Measurements from ENCODE around the gene LINGO3.

Gene LINGO3

DNA sequence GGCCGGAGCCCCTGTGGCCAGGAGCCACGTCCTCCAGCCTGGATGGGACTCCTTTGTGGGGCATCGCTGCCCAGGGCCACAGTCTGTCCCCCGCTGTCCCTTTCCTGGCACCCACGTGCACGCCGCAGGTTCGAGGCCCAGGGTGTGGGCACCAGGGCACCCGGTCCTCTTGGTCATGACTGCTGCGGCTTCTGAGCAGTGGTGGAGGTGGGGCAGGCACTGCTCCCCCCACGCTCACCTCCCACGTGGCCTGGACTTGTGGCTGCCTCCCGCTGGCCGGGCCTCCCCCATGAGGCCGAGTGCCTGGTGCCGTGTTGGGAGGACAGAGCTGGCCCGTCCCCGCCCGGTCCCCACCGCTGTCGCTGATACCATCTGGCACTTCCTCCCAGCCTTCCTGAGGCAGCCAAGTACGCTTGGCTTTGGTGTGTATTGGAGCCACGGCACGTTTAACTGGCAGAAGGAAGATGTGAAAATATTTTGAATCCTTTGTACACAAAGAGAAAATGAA lies 33.3 kb upstream of the LINGO3 start:
- Histone ChIP-seq H3K27ac (no peak overlapping the region), H3K27me3 (replicated peaks) (no peaks in the 10 kb centered on the region), H3K4me3 (ENCODE audit: low read depth, low read length) (no peak overlapping the region), H3K36me3 (replicated peaks) (peaks cover 12% of the 10 kb centered on the region)
- TF ChIP-seq, protein P1, sequence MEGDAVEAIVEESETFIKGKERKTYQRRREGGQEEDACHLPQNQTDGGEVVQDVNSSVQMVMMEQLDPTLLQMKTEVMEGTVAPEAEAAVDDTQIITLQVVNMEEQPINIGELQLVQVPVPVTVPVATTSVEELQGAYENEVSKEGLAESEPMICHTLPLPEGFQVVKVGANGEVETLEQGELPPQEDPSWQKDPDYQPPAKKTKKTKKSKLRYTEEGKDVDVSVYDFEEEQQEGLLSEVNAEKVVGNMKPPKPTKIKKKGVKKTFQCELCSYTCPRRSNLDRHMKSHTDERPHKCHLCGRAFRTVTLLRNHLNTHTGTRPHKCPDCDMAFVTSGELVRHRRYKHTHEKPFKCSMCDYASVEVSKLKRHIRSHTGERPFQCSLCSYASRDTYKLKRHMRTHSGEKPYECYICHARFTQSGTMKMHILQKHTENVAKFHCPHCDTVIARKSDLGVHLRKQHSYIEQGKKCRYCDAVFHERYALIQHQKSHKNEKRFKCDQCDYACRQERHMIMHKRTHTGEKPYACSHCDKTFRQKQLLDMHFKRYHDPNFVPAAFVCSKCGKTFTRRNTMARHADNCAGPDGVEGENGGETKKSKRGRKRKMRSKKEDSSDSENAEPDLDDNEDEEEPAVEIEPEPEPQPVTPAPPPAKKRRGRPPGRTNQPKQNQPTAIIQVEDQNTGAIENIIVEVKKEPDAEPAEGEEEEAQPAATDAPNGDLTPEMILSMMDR (IDR thresholded peaks at IDR 0.05; ENCODE audit: low read depth, low read length, missing control alignments), result no peak
- no peak for DNase-seq
- in situ Hi-C loops (cut with HindIII; ENCODE audit: low pct_ligation_motif_present, low sequenced_read_pairs), result no loop called here

DNA sequence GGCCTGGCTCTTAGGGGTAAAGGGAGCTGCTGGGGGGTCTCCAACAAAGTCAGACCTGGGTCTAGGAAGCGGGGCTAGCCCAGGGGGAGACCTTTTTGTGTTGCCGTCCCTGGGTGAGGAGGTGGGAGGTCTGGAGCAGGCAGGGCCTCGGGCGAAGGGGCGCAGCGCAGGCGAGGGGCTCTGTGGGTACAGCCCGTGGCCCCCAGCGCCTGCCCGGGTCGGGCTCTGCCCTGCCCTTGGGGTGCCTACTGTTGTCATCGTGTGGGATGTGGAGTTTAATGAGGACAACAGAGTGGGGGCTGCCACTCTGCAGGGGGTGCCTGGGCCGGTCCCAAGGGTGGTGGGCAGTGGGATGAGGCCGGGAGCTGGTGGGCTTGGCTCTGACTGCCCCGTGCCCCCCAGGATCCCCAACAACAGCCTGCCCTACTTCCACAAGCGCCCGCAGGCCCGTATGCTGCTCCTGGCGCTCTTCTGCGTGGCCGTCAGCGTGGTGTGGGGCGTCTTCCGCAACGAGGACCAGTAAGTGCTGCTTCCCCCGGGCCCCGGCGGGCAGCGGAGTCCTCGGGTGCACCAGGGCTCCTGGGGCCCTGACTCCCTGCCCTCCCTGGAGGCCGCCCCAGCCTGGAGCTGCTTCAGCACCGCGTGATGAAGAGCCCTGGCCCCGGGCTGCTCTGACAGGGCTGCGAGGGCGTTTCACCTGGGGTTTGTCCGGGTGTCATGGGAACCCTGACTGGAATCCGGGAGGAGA lies 32.7 kb upstream of the LINGO3 start:
- DNase-seq, result no peak
- peaks cover 12% of the 10 kb centered on the region for H3K36me3 ChIP-seq (replicated peaks)
- H3K4me3 ChIP-seq (ENCODE audit: low read depth, low read length), result no peak overlapping the region

DNA sequence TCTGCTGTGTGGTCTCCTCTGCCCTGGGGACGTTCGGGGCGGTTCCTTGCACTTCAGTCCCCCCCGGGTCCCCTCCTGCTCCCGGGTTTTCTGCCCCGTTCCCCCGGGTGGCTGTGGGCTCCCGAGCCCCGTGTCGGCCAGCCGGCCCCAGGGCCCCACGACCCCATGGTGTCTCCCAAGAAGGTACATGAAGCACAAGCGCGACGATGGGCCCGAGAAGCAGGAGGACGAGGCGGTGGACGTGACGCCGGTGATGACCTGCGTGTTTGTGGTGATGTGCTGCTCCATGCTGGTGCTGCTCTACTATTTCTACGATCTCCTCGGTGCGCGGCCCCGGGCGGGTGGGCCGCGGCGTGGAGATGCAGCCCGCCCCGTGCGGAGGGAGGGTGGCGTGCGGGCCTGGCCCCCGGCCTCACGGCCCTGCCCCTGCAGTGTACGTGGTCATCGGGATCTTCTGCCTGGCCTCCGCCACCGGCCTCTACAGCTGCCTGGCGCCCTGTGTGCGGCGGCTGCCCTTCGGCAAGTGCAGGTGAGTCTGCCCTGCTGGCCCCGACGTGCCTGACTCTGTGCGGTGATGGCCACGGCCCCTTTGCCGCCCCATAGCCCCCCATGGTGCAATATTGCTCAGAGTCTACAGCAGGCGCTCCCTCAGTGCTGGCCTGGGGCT lies 31.8 kb upstream of the LINGO3 start:
- Histone ChIP-seq H3K4me3 (ENCODE audit: low read depth, low read length) (no peak overlapping the region), H3K27me3 (replicated peaks) (no peaks in the 10 kb centered on the region), H3K36me3 (replicated peaks) (peaks cover 12% of the 10 kb centered on the region), H3K27ac (no peak overlapping the region)
- in situ Hi-C loops (cut with HindIII; ENCODE audit: low pct_ligation_motif_present, low sequenced_read_pairs), result no loop called here
- no peak for DNase-seq
- TF ChIP-seq, protein P1 (IDR thresholded peaks at IDR 0.05; ENCODE audit: low read depth, low read length, missing control alignments), result no peak

More for the DNA sequence above, 32.7 kb upstream of the LINGO3 start:
- TF ChIP-seq, protein P1 (IDR thresholded peaks at IDR 0.05; ENCODE audit: low read depth, low read length, missing control alignments), result no peak
- Histone ChIP-seq H3K27ac (no peak overlapping the region), H3K27me3 (replicated peaks) (no peaks in the 10 kb centered on the region)
- in situ Hi-C loops (cut with HindIII; ENCODE audit: low pct_ligation_motif_present, low sequenced_read_pairs), result no loop called here

DNA sequence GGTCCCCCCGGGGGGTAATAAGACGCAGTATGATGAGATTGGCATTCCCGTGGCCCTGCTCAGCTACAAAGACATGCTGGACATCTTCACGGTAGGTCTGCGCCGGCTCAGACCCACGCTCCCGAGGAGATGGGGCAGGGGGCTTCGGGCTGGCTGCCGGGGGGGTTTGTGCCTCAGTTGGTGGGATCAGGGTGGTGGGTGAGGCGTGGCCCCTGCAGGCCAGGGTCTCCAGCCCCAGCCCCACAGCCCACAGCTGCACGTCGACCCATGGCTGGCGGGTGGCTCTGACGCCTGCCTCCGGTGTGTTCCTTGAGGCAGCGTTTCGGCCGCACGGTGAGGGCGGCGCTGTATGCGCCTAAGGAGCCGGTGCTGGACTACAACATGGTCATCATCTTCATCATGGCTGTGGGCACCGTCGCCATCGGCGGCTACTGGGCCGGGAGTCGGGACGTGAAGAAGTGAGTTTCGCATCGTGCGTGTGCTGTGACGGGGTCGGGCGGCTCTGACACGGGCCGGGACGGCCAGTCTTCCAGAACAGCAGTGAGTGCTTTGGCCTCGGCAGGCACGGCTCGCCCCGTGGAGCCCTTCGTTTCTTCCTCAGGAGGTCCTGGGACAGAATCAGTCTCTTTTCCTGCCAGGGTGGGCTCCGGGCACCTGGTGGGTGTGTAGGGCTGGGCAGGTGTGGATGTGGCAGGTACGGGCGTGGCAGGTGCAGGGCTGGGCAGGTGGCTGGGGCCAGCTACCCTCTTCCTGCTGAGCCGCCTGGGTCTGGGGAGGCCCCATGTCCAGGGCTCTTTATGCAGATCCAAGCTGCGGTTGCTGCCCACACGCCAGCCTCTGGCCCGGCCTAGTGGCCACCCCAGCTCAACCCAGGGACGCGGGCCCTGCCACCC lies 31.0 kb upstream of the LINGO3 start:
- TF ChIP-seq, protein P1 (IDR thresholded peaks at IDR 0.05; ENCODE audit: low read depth, low read length, missing control alignments), result no peak
- Histone ChIP-seq H3K4me3 (ENCODE audit: low read depth, low read length) (no peak overlapping the region), H3K27me3 (replicated peaks) (no peaks in the 10 kb centered on the region), H3K36me3 (replicated peaks) (peaks cover 12% of the 10 kb centered on the region), H3K27ac (no peak overlapping the region)
- no peak for DNase-seq
- in situ Hi-C loops (cut with HindIII; ENCODE audit: low pct_ligation_motif_present, low sequenced_read_pairs), result no loop called here

DNA sequence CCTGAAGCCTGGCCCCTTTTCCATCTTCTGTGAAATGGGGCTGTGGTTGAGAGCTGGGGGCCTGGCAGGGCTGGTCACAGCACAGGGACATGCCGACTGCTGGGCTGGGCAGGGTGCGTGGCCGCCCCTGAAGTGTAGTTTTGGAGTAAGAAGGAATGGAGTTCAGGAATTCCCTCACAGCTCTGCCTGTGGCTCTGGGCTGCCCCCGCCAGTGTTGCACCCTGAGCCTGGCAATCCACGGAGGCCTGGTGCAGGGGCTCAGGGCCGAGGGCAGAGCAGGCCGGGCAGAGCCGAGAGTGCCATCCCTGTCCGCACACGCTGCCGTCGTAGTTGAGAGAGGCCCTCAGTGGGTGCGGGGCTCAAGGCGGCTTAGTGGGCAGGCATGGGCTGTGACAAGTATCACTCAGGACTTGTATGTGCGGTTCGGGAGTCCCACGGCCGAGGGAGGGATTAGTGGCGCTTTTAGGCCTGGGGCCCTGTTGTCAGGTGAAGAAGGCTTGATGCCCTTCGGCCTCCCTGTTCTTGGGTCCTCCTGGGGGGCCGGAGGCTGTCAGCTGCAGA lies 30.2 kb upstream of the LINGO3 start:
- Histone ChIP-seq H3K27ac (no peak overlapping the region), H3K36me3 (replicated peaks) (peaks cover 12% of the 10 kb centered on the region), H3K27me3 (replicated peaks) (no peaks in the 10 kb centered on the region), H3K4me3 (ENCODE audit: low read depth, low read length) (no peak overlapping the region)
- in situ Hi-C loops (cut with HindIII; ENCODE audit: low pct_ligation_motif_present, low sequenced_read_pairs), result no loop called here
- TF ChIP-seq, protein P1 (IDR thresholded peaks at IDR 0.05; ENCODE audit: low read depth, low read length, missing control alignments), result no peak
- DNase-seq, result no peak
